Uterus (tissue), 4 donors: ENCODE measurements around the gene AIP. TPM values are rescaled to one million over a fixed set of nuclear protein-coding genes. Genes with fewer than 3 reads are reported as not detected.

Source experiments
- DNase-seq, 2 donors: peaks; one replicate each; pipeline ENCODE4 v3.0.0-alpha.2; 2019 to 2020
- H3K27ac ChIP-seq, 2 donors: fragments of 200-600 bp; sonication (generic); 1 replicate in 1 of 2; 2 replicates in 1 of 2; pipeline ENCODE4 v1.5.1; 2016 to 2018
- H3K27me3 ChIP-seq, 2 donors: fragments of 200-600 bp; sonication (generic); one replicate each; pipeline ENCODE4 v1.5.1; 2018 to 2019; ENCODE audit warnings: control low read depth in 1 of 2
- H3K36me3 ChIP-seq, 2 donors: fragments of 200-600 bp; sonication (generic); one replicate each; pipeline ENCODE4 v1.5.1; 2019; ENCODE audit warnings: control low read depth in 1 of 2
- H3K4me1 ChIP-seq, 2 donors: fragments of 200-600 bp; sonication (generic); one replicate each; pipeline ENCODE4 v1.5.1; 2018 to 2019; ENCODE audit warnings: control low read depth in 1 of 2
- H3K4me3 ChIP-seq, 2 donors: fragments of 200-600 bp; sonication (generic); 1 replicate in 1 of 2; 2 replicates in 1 of 2; pipeline ENCODE4 v1.5.1; 2018 to 2019; ENCODE audit warnings: mild to moderate bottlenecking in 1 of 2
- H3K9me3 ChIP-seq, 2 donors: fragments of 200-600 bp; sonication (generic); one replicate each; pipeline ENCODE4 v1.5.1; 2019; ENCODE audit warnings: control low read depth in 1 of 2
- POLR2A ChIP-seq, 2 donors: fragments of 450-650 bp; IDR thresholded peaks; one replicate each; pipeline ENCODE4 v1.6.1; 2016; ENCODE audit warnings: antibody characterized with exemption in 2 of 2, mild to moderate bottlenecking in 1 of 2, moderate library complexity in 1 of 2
- intact Hi-C: fragments of 100-400 bp; cut with DNase I; formaldehyde crosslinking; loops from one replicate; pipeline ENCODE4 v1.15.1; 2023; ENCODE audit warnings: low total_unique reads
- total RNA-seq, 4 donors: library from RNA; depleted of rRNA in 3 of 4; stranded (reverse); fragments of >200 nt in 3 of 4; gene quantifications; one replicate each; pipeline versions ENCODE4 v1.1.0 to v1.2.4, GENCODE V29; 2014 to 2023
- TF ChIP-seq, protein P1 (sequence below), 4 experiments: fragments of 200-600 bp in 2 of 4; fragments of 450-650 bp in 2 of 4; sonication (generic) in 2 of 4; IDR thresholded peaks; one replicate each; pipeline ENCODE4 v1.5.1; 2016 to 2019; ENCODE audit warnings: antibody characterized with exemption in 4 of 4, mild to moderate bottlenecking in 2 of 4, moderate library complexity in 1 of 4
- donor health status: DM: yes; HTN: yes; CAD: no.

The AIP gene
- total RNA-seq, 4 donors from 2014 or later = 52.9 to 131 (median 85.5) TPM

DNA sequence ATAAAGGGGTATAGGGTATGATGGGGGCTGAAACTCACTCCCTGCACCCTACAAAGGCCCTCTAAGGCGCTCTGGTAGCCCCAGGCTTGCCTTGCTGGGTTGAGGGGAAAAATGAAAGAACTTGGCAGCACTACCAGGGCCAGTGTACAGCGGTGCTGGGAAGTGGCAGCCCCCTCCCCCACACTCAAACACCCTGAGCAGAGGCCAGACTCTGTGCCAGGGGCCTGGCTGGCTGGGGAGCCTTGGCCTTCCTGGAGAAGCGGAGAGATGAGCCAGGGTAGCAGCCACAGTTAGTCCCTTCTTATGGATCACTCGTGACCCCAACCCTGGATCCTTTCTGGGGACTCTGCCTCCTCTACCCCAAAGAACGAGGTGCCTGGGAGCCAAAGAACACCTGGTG lies 16.5 kb upstream of the AIP start:
- intact Hi-C loops = no loop called here
- H3K4me3 ChIP-seq = no peak overlapping the region
- H3K9me3 ChIP-seq = no peaks in the 10 kb centered on the region
- peaks cover 0 to 6% of the 10 kb centered on the region in 2 donors for H3K4me1 ChIP-seq
- no peak overlapping the region for H3K27ac ChIP-seq
- no peaks in the 10 kb centered on the region for H3K27me3 ChIP-seq
- TF ChIP-seq, protein P1, sequence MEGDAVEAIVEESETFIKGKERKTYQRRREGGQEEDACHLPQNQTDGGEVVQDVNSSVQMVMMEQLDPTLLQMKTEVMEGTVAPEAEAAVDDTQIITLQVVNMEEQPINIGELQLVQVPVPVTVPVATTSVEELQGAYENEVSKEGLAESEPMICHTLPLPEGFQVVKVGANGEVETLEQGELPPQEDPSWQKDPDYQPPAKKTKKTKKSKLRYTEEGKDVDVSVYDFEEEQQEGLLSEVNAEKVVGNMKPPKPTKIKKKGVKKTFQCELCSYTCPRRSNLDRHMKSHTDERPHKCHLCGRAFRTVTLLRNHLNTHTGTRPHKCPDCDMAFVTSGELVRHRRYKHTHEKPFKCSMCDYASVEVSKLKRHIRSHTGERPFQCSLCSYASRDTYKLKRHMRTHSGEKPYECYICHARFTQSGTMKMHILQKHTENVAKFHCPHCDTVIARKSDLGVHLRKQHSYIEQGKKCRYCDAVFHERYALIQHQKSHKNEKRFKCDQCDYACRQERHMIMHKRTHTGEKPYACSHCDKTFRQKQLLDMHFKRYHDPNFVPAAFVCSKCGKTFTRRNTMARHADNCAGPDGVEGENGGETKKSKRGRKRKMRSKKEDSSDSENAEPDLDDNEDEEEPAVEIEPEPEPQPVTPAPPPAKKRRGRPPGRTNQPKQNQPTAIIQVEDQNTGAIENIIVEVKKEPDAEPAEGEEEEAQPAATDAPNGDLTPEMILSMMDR (IDR thresholded peaks at IDR 0.05) = no peak
- TF ChIP-seq POLR2A (IDR thresholded peaks at IDR 0.05) = no peak
- DNase-seq = no peak
- H3K36me3 ChIP-seq = no peaks in the 10 kb centered on the region

- H3K4me1 ChIP-seq = peaks cover 0 to 6% of the 10 kb centered on the region in 2 donors
- TF ChIP-seq, protein P1 (IDR thresholded peaks at IDR 0.05) = no peak
- no peak for TF ChIP-seq POLR2A (IDR thresholded peaks at IDR 0.05)
- no peaks in the 10 kb centered on the region for H3K27me3 ChIP-seq
- no peak overlapping the region for H3K27ac ChIP-seq
- H3K9me3 ChIP-seq = no peaks in the 10 kb centered on the region
- DNase-seq = no peak
- H3K4me3 ChIP-seq = no peak overlapping the region
- intact Hi-C loops = no loop called here
- no peaks in the 10 kb centered on the region for H3K36me3 ChIP-seq
Measured at GRCh38 chr11:67466962-67467771, 15.7 kb upstream of the AIP start.

DNA sequence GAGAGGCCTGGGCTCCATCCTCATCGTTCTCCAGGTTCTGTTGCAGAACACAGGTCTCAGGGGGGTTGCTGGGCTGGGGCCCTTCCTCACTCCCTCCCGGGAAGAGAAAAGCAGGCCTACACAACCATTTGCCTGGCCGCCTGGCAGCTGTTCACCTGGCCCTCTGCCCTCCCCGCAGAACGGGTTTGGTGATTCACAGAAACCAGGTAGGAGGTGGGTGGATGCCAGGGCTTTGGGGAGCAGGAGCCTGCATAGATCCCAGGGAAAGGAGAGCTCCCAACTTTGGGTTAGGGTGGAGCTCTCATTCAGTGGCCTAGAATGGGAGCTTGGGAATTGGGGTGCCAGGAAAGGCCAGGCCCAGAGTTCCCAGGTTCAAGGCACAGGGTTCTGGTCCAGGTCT lies 14.8 kb upstream of the AIP start:
- no peaks in the 10 kb centered on the region for H3K9me3 ChIP-seq
- H3K4me3 ChIP-seq = peak overlapping the region; percentile 77 to 87
- H3K36me3 ChIP-seq = no peaks in the 10 kb centered on the region
- peaks cover 0 to 6% of the 10 kb centered on the region in 2 donors for H3K4me1 ChIP-seq
- H3K27ac ChIP-seq = peak overlapping the region; percentile 91 to 92
- TF ChIP-seq POLR2A (IDR thresholded peaks at IDR 0.05) = no peak
- TF ChIP-seq, protein P1 (IDR thresholded peaks at IDR 0.05) = no peak
- no peaks in the 10 kb centered on the region for H3K27me3 ChIP-seq
- peak; percentile 44 to 53 for DNase-seq
- intact Hi-C loops = no loop called here

DNA sequence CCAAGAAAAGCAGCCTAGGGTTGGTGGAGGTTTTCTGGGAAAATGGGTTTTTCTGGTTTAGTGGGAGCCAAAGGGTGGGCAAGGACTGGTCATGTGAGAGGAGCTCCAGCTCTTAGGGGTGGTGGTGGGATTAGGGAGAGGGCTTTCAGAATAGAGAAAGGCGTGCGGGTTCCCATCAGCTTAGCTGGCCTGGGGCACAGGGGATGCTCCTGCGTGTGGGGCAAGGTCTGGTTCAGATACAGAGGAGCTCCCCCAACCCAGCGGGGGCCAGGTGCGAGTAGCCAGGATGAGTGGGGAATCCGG lies 14.4 kb upstream of the AIP start:
- peaks cover 0 to 6% of the 10 kb centered on the region in 2 donors for H3K4me1 ChIP-seq

More for the DNA sequence above, 14.4 kb upstream of the AIP start:
- Histone ChIP-seq H3K9me3 (no peaks in the 10 kb centered on the region), H3K27ac (peak overlapping the region; percentile 91 to 92), H3K27me3 (no peaks in the 10 kb centered on the region), H3K36me3 (no peaks in the 10 kb centered on the region), H3K4me3 (peak overlapping the region; percentile 77 to 87)
- DNase-seq = no peak
- TF ChIP-seq POLR2A (IDR thresholded peaks at IDR 0.05) = no peak
- TF ChIP-seq, protein P1 (IDR thresholded peaks at IDR 0.05) = no peak
- intact Hi-C loops = no loop called here
